ENCODE results near the gene SPOCK2. TPM values are rescaled to one million over a fixed set of nuclear protein-coding genes. Genes with fewer than 3 reads are reported as not detected.

SPOCK2 gene
- total RNA-seq, 3 donors from 2014 or later: 3.1 to 12.3 (median 7.4) TPM

- DNase-seq (no peak), ATAC-seq (peak; percentile 45)
Observed at GRCh38 chr10:72107325-72108003, 19.1 kb upstream of the SPOCK2 start.

GRCh38 chr10:72106896-72107295 is 18.5 kb upstream of the SPOCK2 start:
- Histone ChIP-seq H3K4me1 (ENCODE audit: low read depth) (no peaks in the 10 kb centered on the region), H3K9me3 (no peaks in the 10 kb centered on the region), H3K4me3 (no peak overlapping the region), H3K36me3 (ENCODE audit: low read depth) (no peaks in the 10 kb centered on the region)
- ATAC-seq (no peak), DNase-seq (no peak)
- intact Hi-C loops (cut with DNase I, micrococcal nuclease): no loop called here
- TF ChIP-seq CTCF (IDR thresholded peaks at IDR 0.05): no peak

More at GRCh38 chr10:72107325-72108003, 19.1 kb upstream of the SPOCK2 start:
- TF ChIP-seq CTCF (IDR thresholded peaks at IDR 0.05): no peak
- intact Hi-C loops (cut with DNase I, micrococcal nuclease): no loop called here
- Histone ChIP-seq H3K9me3 (no peaks in the 10 kb centered on the region), H3K4me1 (ENCODE audit: low read depth) (no peaks in the 10 kb centered on the region), H3K4me3 (no peak overlapping the region), H3K36me3 (ENCODE audit: low read depth) (no peaks in the 10 kb centered on the region)

- ATAC-seq (no peak), DNase-seq (no peak)
- Histone ChIP-seq H3K4me3 (no peak overlapping the region), H3K4me1 (ENCODE audit: low read depth) (no peaks in the 10 kb centered on the region), H3K9me3 (no peaks in the 10 kb centered on the region), H3K36me3 (ENCODE audit: low read depth) (no peaks in the 10 kb centered on the region)
- no peak for TF ChIP-seq CTCF (IDR thresholded peaks at IDR 0.05)
- intact Hi-C loops (cut with DNase I, micrococcal nuclease): no loop called here
Observed at GRCh38 chr10:72106154-72106849, 18.0 kb upstream of the SPOCK2 start.

DNA sequence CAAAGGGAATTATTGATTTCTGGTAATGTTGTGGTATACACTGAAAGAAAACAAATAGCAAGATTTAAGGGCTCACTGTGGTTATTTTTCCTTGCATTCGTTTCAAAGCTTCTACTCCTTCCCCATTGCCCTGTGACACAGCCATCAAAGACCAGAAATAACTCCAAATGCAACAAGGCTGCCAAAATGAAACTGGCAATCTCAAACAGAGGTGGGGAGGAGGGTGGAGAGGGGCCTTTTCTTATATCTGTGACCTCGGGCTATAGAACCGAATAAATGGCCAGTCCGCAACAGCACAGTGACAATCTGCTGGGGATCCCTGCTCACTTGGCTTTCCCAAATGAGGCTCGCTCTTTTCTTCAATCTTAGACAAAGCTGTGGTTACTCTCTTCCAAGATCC is 17.4 kb upstream of the SPOCK2 start:
- DNase-seq: no peak
- Histone ChIP-seq H3K36me3 (ENCODE audit: low read depth) (no peaks in the 10 kb centered on the region), H3K9me3 (no peaks in the 10 kb centered on the region), H3K4me3 (no peak overlapping the region), H3K4me1 (ENCODE audit: low read depth) (no peaks in the 10 kb centered on the region)
- TF ChIP-seq CTCF (IDR thresholded peaks at IDR 0.05): no peak
- ATAC-seq: no peak
- intact Hi-C loops (cut with DNase I, micrococcal nuclease): no loop called here

DNA sequence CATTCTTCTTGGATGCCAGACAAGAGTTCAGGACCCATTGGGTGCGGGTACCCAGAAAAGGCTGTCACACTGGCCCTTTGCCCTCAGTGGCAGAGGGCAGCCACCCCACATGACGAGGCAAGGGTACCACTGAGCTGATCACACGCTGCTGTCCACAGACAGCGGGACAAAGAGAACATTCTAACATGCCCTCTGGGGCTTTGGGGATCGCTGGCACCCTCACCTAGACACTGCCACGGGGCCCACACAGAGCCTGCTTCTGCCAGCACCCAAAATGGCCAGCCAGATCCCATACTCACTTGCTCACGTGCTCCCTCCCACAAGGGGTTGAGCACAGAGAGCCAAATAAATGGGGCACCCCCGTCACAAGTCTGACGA is 16.7 kb upstream of the SPOCK2 start:
- H3K4me3 ChIP-seq: no peak overlapping the region
- intact Hi-C loops (cut with DNase I, micrococcal nuclease): no loop called here
- no peaks in the 10 kb centered on the region for H3K4me1 ChIP-seq (ENCODE audit: low read depth)
- no peak for TF ChIP-seq CTCF (IDR thresholded peaks at IDR 0.05)
- H3K9me3 ChIP-seq: no peaks in the 10 kb centered on the region
- no peaks in the 10 kb centered on the region for H3K36me3 ChIP-seq (ENCODE audit: low read depth)
- DNase-seq (no peak), ATAC-seq (no peak)
